Chondrocyte (in vitro differentiated cells): ENCODE data around the gene GPR25. TPM values are rescaled to one million over a fixed set of nuclear protein-coding genes. Genes with fewer than 3 reads are reported as not detected.

Experiments used
- DNase-seq: peaks from one replicate; pipeline ENCODE4 v3.0.0; 2021; ENCODE audit warnings: mixed read lengths, low spot score
- H3K27ac Mint-ChIP-seq: one replicate; pipeline ENCODE4 v1.8.0; 2021; ENCODE audit warnings: mild to moderate bottlenecking, moderate library complexity, mixed read lengths; ENCODE audit not compliant: unreplicated experiment
- H3K27me3 Mint-ChIP-seq: 2 replicates; pipeline ENCODE4 v1.8.0; 2021; ENCODE audit warnings: low read depth, mixed read lengths
- H3K36me3 Mint-ChIP-seq: 2 replicates; pipeline ENCODE4 v1.8.0; 2021; ENCODE audit warnings: low read depth, mixed read lengths
- H3K4me1 Mint-ChIP-seq: 2 replicates; pipeline ENCODE4 v1.8.0; 2021; ENCODE audit warnings: low read depth, mild to moderate bottlenecking, mixed read lengths
- H3K4me3 Mint-ChIP-seq: one replicate; pipeline ENCODE4 v1.8.0; 2021; ENCODE audit warnings: mild to moderate bottlenecking, moderate library complexity, mixed read lengths; ENCODE audit not compliant: unreplicated experiment
- H3K9me3 Mint-ChIP-seq: 2 replicates; pipeline ENCODE4 v1.8.0; 2021; ENCODE audit warnings: low read depth, mixed read lengths
- CTCF ChIP-seq: fragments of 200-600 bp; sonication (generic); IDR thresholded peaks from 2 replicates; pipeline ENCODE4 v1.5.0; 2021; ENCODE audit warnings: antibody characterized with exemption, mild to moderate bottlenecking, moderate library complexity
- total RNA-seq: library from RNA; stranded (reverse); gene quantifications from 3 replicates; pipeline ENCODE4 v1.2.1, GENCODE V29; 2021

Gene GPR25
- total RNA-seq, 1 donor from 2014 or later = not detected

- Mint-ChIP-seq H3K9me3 (no peaks in the 10 kb centered on the region), H3K36me3 (no peaks in the 10 kb centered on the region), H3K4me3 (no peak overlapping the region), H3K27ac (no peak overlapping the region), H3K27me3 (peaks cover 2% of the 10 kb centered on the region), H3K4me1 (peaks cover 18% of the 10 kb centered on the region)
- DNase-seq = no peak
- no peak for TF ChIP-seq CTCF
These were observed 15.1 kb downstream of the GPR25 start for GRCh38 chr1:200887772-200888348.

- Mint-ChIP-seq H3K9me3 (no peaks in the 10 kb centered on the region), H3K27ac (no peak overlapping the region), H3K36me3 (no peaks in the 10 kb centered on the region), H3K27me3 (peaks cover 2% of the 10 kb centered on the region), H3K4me1 (peaks cover 21% of the 10 kb centered on the region), H3K4me3 (no peak overlapping the region)
- TF ChIP-seq CTCF = no peak
- no peak for DNase-seq
These were observed 15.6 kb downstream of the GPR25 start for GRCh38 chr1:200888349-200888838.

- no peak for DNase-seq
- TF ChIP-seq CTCF = no peak
- no peak overlapping the region for H3K27ac Mint-ChIP-seq
- H3K4me1 Mint-ChIP-seq = peaks cover 33% of the 10 kb centered on the region
- peaks cover 2% of the 10 kb centered on the region for H3K27me3 Mint-ChIP-seq
- no peaks in the 10 kb centered on the region for H3K9me3 Mint-ChIP-seq
- no peak overlapping the region for H3K4me3 Mint-ChIP-seq
- no peaks in the 10 kb centered on the region for H3K36me3 Mint-ChIP-seq
These were observed 16.8 kb downstream of the GPR25 start for GRCh38 chr1:200889571-200889970.

- no peak for DNase-seq
- Mint-ChIP-seq H3K27ac (no peak overlapping the region), H3K36me3 (no peaks in the 10 kb centered on the region), H3K9me3 (no peaks in the 10 kb centered on the region), H3K27me3 (peaks cover 2% of the 10 kb centered on the region), H3K4me1 (peaks cover 37% of the 10 kb centered on the region), H3K4me3 (no peak overlapping the region)
- TF ChIP-seq CTCF = no peak
These were observed 17.2 kb downstream of the GPR25 start for GRCh38 chr1:200890027-200890426.

- Mint-ChIP-seq H3K36me3 (no peaks in the 10 kb centered on the region), H3K9me3 (no peaks in the 10 kb centered on the region), H3K27ac (peak overlapping the region; percentile 79), H3K4me3 (peak overlapping the region; percentile 87), H3K4me1 (peaks cover 48% of the 10 kb centered on the region), H3K27me3 (peaks cover 2% of the 10 kb centered on the region)
- DNase-seq = no peak
- peak; percentile 86 for TF ChIP-seq CTCF
These were observed 18.3 kb downstream of the GPR25 start for GRCh38 chr1:200890818-200891773.
